ENCODE results near the gene LAMB4.

DNA sequence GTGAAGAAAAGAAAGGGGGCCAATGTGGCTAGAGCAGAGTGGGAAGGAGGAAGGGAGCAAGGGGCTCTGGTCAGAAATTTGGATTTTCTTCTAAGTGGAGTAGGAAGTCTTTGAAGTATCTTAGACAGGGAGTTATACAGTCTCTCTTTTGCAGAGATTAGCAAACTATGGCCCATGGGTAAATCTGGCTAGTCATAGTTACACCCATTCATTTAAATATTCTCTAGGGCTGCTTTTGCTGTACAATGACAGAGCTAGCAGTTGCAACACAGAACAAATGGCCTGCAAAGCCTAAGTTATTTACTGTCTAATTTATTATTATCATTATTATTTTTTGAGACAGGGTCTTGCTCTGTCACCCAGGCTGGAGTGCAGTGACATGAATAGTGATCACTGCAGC, 10.5 kb upstream of the LAMB4 start:
- TF ChIP-seq, protein P1, sequence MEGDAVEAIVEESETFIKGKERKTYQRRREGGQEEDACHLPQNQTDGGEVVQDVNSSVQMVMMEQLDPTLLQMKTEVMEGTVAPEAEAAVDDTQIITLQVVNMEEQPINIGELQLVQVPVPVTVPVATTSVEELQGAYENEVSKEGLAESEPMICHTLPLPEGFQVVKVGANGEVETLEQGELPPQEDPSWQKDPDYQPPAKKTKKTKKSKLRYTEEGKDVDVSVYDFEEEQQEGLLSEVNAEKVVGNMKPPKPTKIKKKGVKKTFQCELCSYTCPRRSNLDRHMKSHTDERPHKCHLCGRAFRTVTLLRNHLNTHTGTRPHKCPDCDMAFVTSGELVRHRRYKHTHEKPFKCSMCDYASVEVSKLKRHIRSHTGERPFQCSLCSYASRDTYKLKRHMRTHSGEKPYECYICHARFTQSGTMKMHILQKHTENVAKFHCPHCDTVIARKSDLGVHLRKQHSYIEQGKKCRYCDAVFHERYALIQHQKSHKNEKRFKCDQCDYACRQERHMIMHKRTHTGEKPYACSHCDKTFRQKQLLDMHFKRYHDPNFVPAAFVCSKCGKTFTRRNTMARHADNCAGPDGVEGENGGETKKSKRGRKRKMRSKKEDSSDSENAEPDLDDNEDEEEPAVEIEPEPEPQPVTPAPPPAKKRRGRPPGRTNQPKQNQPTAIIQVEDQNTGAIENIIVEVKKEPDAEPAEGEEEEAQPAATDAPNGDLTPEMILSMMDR (IDR thresholded peaks at IDR 0.05; ENCODE audit: low read length): no peak
- TF ChIP-seq EZH2phosphoT487 (IDR thresholded peaks at IDR 0.05; ENCODE audit: low read length): no peak
- TF ChIP-seq EZH2 (optimal IDR thresholded peaks at IDR 0.05; ENCODE audit: low read depth, low read length): no peak
